Endothelial cell of umbilical vein (primary cell): ENCODE data around the gene SPINT2. TPM values are rescaled to one million over a fixed set of nuclear protein-coding genes. Genes with fewer than 3 reads are reported as not detected.

Experiments used
- BruUV-seq: library from RNA; stranded (reverse); fragments of 400-500 nt; replicated peaks from 2 replicates; lab custom pipeline; 2021; lab: Mats Ljungman, UMichigan
- CTCF ChIA-PET: fragments of 300-600, 350-600 bp; sonication (Branson Sonifier 250); formaldehyde crosslinking; loops from one replicate; lab custom pipeline; 2021; ENCODE audit warnings: antibody characterized with exemption, inconsistent platforms; lab: Charles Lee
- POLR2A ChIA-PET: fragments of 300-600, 350-600 bp; sonication (Branson Sonifier 250); formaldehyde crosslinking; loops from one replicate; lab custom pipeline; 2021; ENCODE audit warnings: antibody characterized with exemption, inconsistent platforms; lab: Charles Lee
- DNase-seq: peaks from one replicate; pipeline ENCODE4 v3.0.0-alpha.2; 2011; ENCODE audit warnings: low read depth, low spot score
- FAIRE-seq: peaks from 2 replicates; lab custom pipeline; 2011; peaks lifted over from hg19 to GRCh38; lab: Jason Lieb, UNC
- H2AFZ ChIP-seq: 2 replicates; pipeline ENCODE4 v1.6.0; 2012; ENCODE audit warnings: low read depth, low read length, control low read depth, inconsistent platforms
- H3K27ac ChIP-seq: 2 replicates; pipeline ENCODE4 v1.5.1; 2011; ENCODE audit warnings: low read depth, mild to moderate bottlenecking, control low read depth, low read length, moderate library complexity; ENCODE audit not compliant: insufficient read depth
- H3K27me3 ChIP-seq, 2 experiments: 2 replicates each; pipeline versions ENCODE4 v1.6.0 to v1.6.1; 2011; ENCODE audit warnings: low read length in 2 of 2, mixed read lengths in 1 of 2; ENCODE audit not compliant: control insufficient read depth in 2 of 2, insufficient read depth in 2 of 2
- H3K36me3 ChIP-seq, 2 experiments: 2 replicates in 1 of 2; 3 replicates in 1 of 2; pipeline ENCODE4 v1.5.1; 2011; ENCODE audit warnings: low read length in 2 of 2, mild to moderate bottlenecking in 1 of 2, moderate library complexity in 1 of 2; ENCODE audit not compliant: control insufficient read depth in 2 of 2, insufficient read depth in 2 of 2; ENCODE audit errors: extremely low read depth in 1 of 2
- H3K4me1 ChIP-seq: 3 replicates; pipeline ENCODE4 v1.5.1; 2011; ENCODE audit warnings: mild to moderate bottlenecking, low read length; ENCODE audit not compliant: control insufficient read depth, insufficient read depth; ENCODE audit errors: extremely low read depth
- H3K4me2 ChIP-seq: 2 replicates; pipeline ENCODE4 v1.6.1; 2011; ENCODE audit warnings: low read length, control low read depth, mixed read lengths; ENCODE audit not compliant: insufficient read depth
- H3K4me3 ChIP-seq, 3 experiments: fragments of 200-600 bp in 1 of 3; sonication (generic), shearing (Covaris generic) in 1 of 3; replicated peaks in 1 of 3; 2 replicates each; pipeline ENCODE4 v1.5.1; 2011 to 2016; ENCODE audit warnings: control low read depth in 3 of 3, low read length in 3 of 3, mild to moderate bottlenecking in 2 of 3, inconsistent platforms in 1 of 3, low read depth in 1 of 3, moderate library complexity in 1 of 3; ENCODE audit not compliant: insufficient read depth in 1 of 3
- H3K79me2 ChIP-seq: 2 replicates; pipeline ENCODE4 v1.6.0; 2012; ENCODE audit warnings: low read length, inconsistent platforms; ENCODE audit not compliant: control insufficient read depth, insufficient read depth
- H3K9ac ChIP-seq: replicated peaks from 2 replicates; pipeline ENCODE3; 2011; ENCODE audit warnings: low read length, control low read depth; ENCODE audit not compliant: insufficient read depth; ENCODE audit errors: extremely low read depth
- H3K9me1 ChIP-seq: replicated peaks from 3 replicates; pipeline ENCODE4 v1.6.0; 2011; ENCODE audit warnings: mild to moderate bottlenecking, low read length; ENCODE audit not compliant: control insufficient read depth, insufficient read depth; ENCODE audit errors: extremely low read depth
- H3K9me3 ChIP-seq: replicated peaks from 2 replicates; pipeline ENCODE4 v1.5.1; 2012; ENCODE audit warnings: low read length, inconsistent platforms; ENCODE audit not compliant: control insufficient read depth, insufficient read depth
- H4K20me1 ChIP-seq: replicated peaks from 2 replicates; pipeline ENCODE3; 2011; ENCODE audit warnings: mild to moderate bottlenecking, low read length; ENCODE audit not compliant: control insufficient read depth, insufficient read depth; ENCODE audit errors: extremely low read depth
- CTCF ChIP-seq, 2 donors: IDR thresholded peaks; 1 replicate in 1 of 2; 2 replicates in 1 of 2; pipeline ENCODE4 v1.5.1; 2011; ENCODE audit warnings: low read length in 2 of 2, mild to moderate bottlenecking in 2 of 2, moderate library complexity in 2 of 2, control low read depth in 1 of 2, inconsistent platforms in 1 of 2, low read depth in 1 of 2; ENCODE audit not compliant: insufficient read depth in 1 of 2; ENCODE audit errors: extremely low read depth in 1 of 2
- EZH2 ChIP-seq: IDR thresholded peaks from 2 replicates; pipeline ENCODE4 v1.6.1; 2012; ENCODE audit warnings: borderline replicate concordance, low read depth, mild to moderate bottlenecking, moderate library complexity, low read length, inconsistent platforms; ENCODE audit not compliant: severe bottlenecking
- FOS ChIP-seq: IDR thresholded peaks from 2 replicates; pipeline ENCODE4 v1.6.1; 2011; ENCODE audit warnings: mild to moderate bottlenecking, low read length, moderate library complexity, borderline replicate concordance; ENCODE audit not compliant: insufficient read depth
- GATA2 ChIP-seq: IDR thresholded peaks from 2 replicates; pipeline ENCODE4 v1.7.0; 2011; ENCODE audit warnings: low read depth, mild to moderate bottlenecking, moderate library complexity, mixed read lengths, low read length; ENCODE audit not compliant: insufficient read length, insufficient read depth
- MAX ChIP-seq: IDR thresholded peaks from 2 replicates; pipeline ENCODE4 v1.6.1; 2011; ENCODE audit not compliant: insufficient read depth, insufficient read length
- POLR2A ChIP-seq: IDR thresholded peaks from 2 replicates; pipeline ENCODE4 v1.6.1; 2012; ENCODE audit warnings: low read depth, mild to moderate bottlenecking, control low read depth, low read length
- POLR2AphosphoS5 ChIP-seq: IDR thresholded peaks from 2 replicates; pipeline ENCODE4 v1.6.1; 2012; ENCODE audit warnings: low read depth, mild to moderate bottlenecking, control low read depth, low read length, moderate library complexity; ENCODE audit not compliant: insufficient read depth
- dilution Hi-C: fragments of 300-500 bp; cut with MboI; formaldehyde crosslinking; loops from one replicate; pipeline ENCODE4 v1.15.0; 2019; ENCODE audit warnings: low sequenced_read_pairs; ENCODE audit not compliant: extremely low pct_ligation_motif_present
- intact Hi-C: fragments of 100-400 bp; cut with micrococcal nuclease; formaldehyde crosslinking; loops from one replicate; pipeline ENCODE4 v1.10.0; 2022
- polyA plus RNA-seq, 4 experiments: library from polyadenylated mRNA; depleted of rRNA in 3 of 4; stranded (reverse) in 3 of 4; unstranded in 1 of 4; fragments of >200 nt; gene quantifications; 2 replicates each; pipeline versions ENCODE4 v1.2.1 to v1.2.3, GENCODE V29; 2011 to 2012; ENCODE audit warnings: missing spikeins in 1 of 4
- total RNA-seq: library from RNA; stranded (reverse); gene quantifications from 2 replicates; pipeline ENCODE4 v1.2.3, GENCODE V29; 2021

SPINT2 gene
- total and polyA plus RNA-seq, 2 donors (not counting 3 experiments of a cell fraction or from before 2014, with no cell fraction given), result 28.9 to 46.6 TPM

GRCh38 chr19:38306236-38306635, 41.9 kb downstream of the SPINT2 start:
- peaks cover 16% of the 10 kb centered on the region for H3K4me1 ChIP-seq
- no peaks in the 10 kb centered on the region for H3K9me3 ChIP-seq
- peaks cover 0 to 10% of the 10 kb centered on the region in 2 experiments for H3K36me3 ChIP-seq
- H3K27me3 ChIP-seq, result no peaks in the 10 kb centered on the region
- ChIA-PET CTCF (no interaction called here), POLR2A (interaction anchor here (0.6 kb wide), 1 partner anchor 74 kb away, joined by 3 read pairs; no protein-coding TSS in a partner anchor)
- H3K9ac ChIP-seq, result no peak overlapping the region
- no peaks in the 10 kb centered on the region for H3K9me1 ChIP-seq
- no peak overlapping the region for H3K4me3 ChIP-seq
- no peak for TF ChIP-seq POLR2AphosphoS5
- no peak for TF ChIP-seq MAX
- no peak for TF ChIP-seq GATA2
- TF ChIP-seq POLR2A, result no peak
- TF ChIP-seq EZH2, result no peak
- DNase-seq (no peak), FAIRE-seq (no peak)
- no peak overlapping the region for H3K27ac ChIP-seq
- H3K4me2 ChIP-seq, result no peak overlapping the region
- intact Hi-C loops, result no loop called here
- dilution Hi-C loops, result no loop called here
- no peaks in the 10 kb centered on the region for H4K20me1 ChIP-seq
- no peaks in the 10 kb centered on the region for H3K79me2 ChIP-seq
- no TSS peak for BruUV-seq
- H2AFZ ChIP-seq, result no peak overlapping the region

GRCh38 chr19:38307076-38307475, 42.7 kb downstream of the SPINT2 start:
- intact Hi-C loops (no loop called here), dilution Hi-C loops (no loop called here)
- Histone ChIP-seq H3K4me2 (no peak overlapping the region), H4K20me1 (no peaks in the 10 kb centered on the region), H3K4me1 (peaks cover 16% of the 10 kb centered on the region), H3K9me1 (no peaks in the 10 kb centered on the region), H3K27me3 (no peaks in the 10 kb centered on the region), H3K27ac (no peak overlapping the region), H3K36me3 (peaks cover 0 to 10% of the 10 kb centered on the region in 2 experiments), H3K9me3 (no peaks in the 10 kb centered on the region), H2AFZ (no peak overlapping the region), H3K9ac (no peak overlapping the region), H3K79me2 (no peaks in the 10 kb centered on the region), H3K4me3 (no peak overlapping the region)
- POLR2A ChIA-PET, result no interaction called here
- FAIRE-seq (no peak), DNase-seq (no peak)
- CTCF ChIA-PET, result interaction anchor here (1.2 kb wide), 1 partner anchor 29 kb away, joined by 3 read pairs; the partner anchor contains the start of gene CATSPERG
- TF ChIP-seq CTCF (IDR thresholded peaks at IDR 0.05; ENCODE audit: extremely low read depth in 1 of 2, insufficient read depth in 1 of 2, low read depth in 1 of 2, low read length in 2 of 2), result no peak
- no peak for TF ChIP-seq FOS
- no TSS peak for BruUV-seq
